Measurements from ENCODE around the gene HTR7. TPM values are rescaled to one million over a fixed set of nuclear protein-coding genes. Genes with fewer than 3 reads are reported as not detected.

HTR7 gene
- total and polyA plus RNA-seq, 4 donors: 1.3 to 3.1 (median 2.3) TPM

GRCh38 chr10:90785782-90786181, 72.1 kb downstream of the HTR7 start:
- ATAC-seq (ENCODE audit: low FRiP score) (no peak), DNase-seq (no peak)
- Histone ChIP-seq H3K27me3 (ENCODE audit: control insufficient read depth in 1 of 2, insufficient read depth in 2 of 2, low read length in 1 of 2) (no peaks in the 10 kb centered on the region), H3K36me3 (ENCODE audit: control insufficient read depth in 1 of 2, insufficient read depth in 2 of 2, low read length in 1 of 2) (no peaks in the 10 kb centered on the region), H3K4me3 (ENCODE audit: low read length in 2 of 2) (no peak overlapping the region), H3K9me3 (ENCODE audit: control insufficient read depth, low read length) (no peaks in the 10 kb centered on the region), H3K4me1 (ENCODE audit: control insufficient read depth in 1 of 2, insufficient read depth in 2 of 2, low read length in 2 of 2) (no peaks in the 10 kb centered on the region), H3K27ac (ENCODE audit: low read depth in 1 of 2, low read length in 2 of 2) (no peak overlapping the region)
- 84 to 86% methylated on average over 4 of the region's 4 CpGs for WGBS, 2 donors
- intact Hi-C loops (cut with DNase I): loop anchor here (5.0 to 10.0 kb wide), 2 partner anchors 501 to 993 kb away; no protein-coding TSS in a partner anchor

- Histone ChIP-seq H3K4me1 (ENCODE audit: control insufficient read depth in 1 of 2, insufficient read depth in 2 of 2, low read length in 2 of 2) (no peaks in the 10 kb centered on the region), H3K36me3 (ENCODE audit: control insufficient read depth in 1 of 2, insufficient read depth in 2 of 2, low read length in 1 of 2) (no peaks in the 10 kb centered on the region), H3K27me3 (ENCODE audit: control insufficient read depth in 1 of 2, insufficient read depth in 2 of 2, low read length in 1 of 2) (no peaks in the 10 kb centered on the region), H3K9me3 (ENCODE audit: control insufficient read depth, low read length) (no peaks in the 10 kb centered on the region), H3K4me3 (ENCODE audit: low read length in 2 of 2) (no peak overlapping the region), H3K27ac (ENCODE audit: low read depth in 1 of 2, low read length in 2 of 2) (no peak overlapping the region)
- 83 to 87% methylated on average over 4 of the region's 4 CpGs for WGBS, 2 donors
- ATAC-seq (ENCODE audit: low FRiP score): no peak
- no peak for DNase-seq
- intact Hi-C loops (cut with DNase I): loop anchor here (5.0 to 10.0 kb wide), 2 partner anchors 500 to 992 kb away; no protein-coding TSS in a partner anchor
These were observed 73.1 kb downstream of the HTR7 start for GRCh38 chr10:90784771-90785170.

GRCh38 chr10:90780488-90780887, 77.4 kb downstream of the HTR7 start:
- peaks cover 1% of the 10 kb centered on the region for H3K9me3 ChIP-seq (ENCODE audit: control insufficient read depth, low read length)
- H3K4me3 ChIP-seq (ENCODE audit: low read length in 2 of 2): no peak overlapping the region
- H3K27ac ChIP-seq (ENCODE audit: low read depth in 1 of 2, low read length in 2 of 2): no peak overlapping the region
- no peak for ATAC-seq (ENCODE audit: low FRiP score)
- WGBS, 2 donors: 83 to 87% methylated on average over 4 of the region's 4 CpGs
- no peak for DNase-seq
- no peaks in the 10 kb centered on the region for H3K4me1 ChIP-seq (ENCODE audit: control insufficient read depth in 1 of 2, insufficient read depth in 2 of 2, low read length in 2 of 2)
- H3K27me3 ChIP-seq (ENCODE audit: control insufficient read depth in 1 of 2, insufficient read depth in 2 of 2, low read length in 1 of 2): no peaks in the 10 kb centered on the region
- intact Hi-C loops (cut with DNase I): loop anchor here in 1 of 2 donors (10.0 kb wide), 1 partner anchor 496 kb away; no protein-coding TSS in a partner anchor
- H3K36me3 ChIP-seq (ENCODE audit: control insufficient read depth in 1 of 2, insufficient read depth in 2 of 2, low read length in 1 of 2): no peaks in the 10 kb centered on the region

GRCh38 chr10:90779548-90779947, 78.3 kb downstream of the HTR7 start:
- no peaks in the 10 kb centered on the region for H3K36me3 ChIP-seq (ENCODE audit: control insufficient read depth in 1 of 2, insufficient read depth in 2 of 2, low read length in 1 of 2)
- intact Hi-C loops (cut with DNase I): no loop called here
- ATAC-seq (ENCODE audit: low FRiP score): no peak
- no peak overlapping the region for H3K4me3 ChIP-seq (ENCODE audit: low read length in 2 of 2)
- H3K9me3 ChIP-seq (ENCODE audit: control insufficient read depth, low read length): peaks cover 1% of the 10 kb centered on the region
- WGBS, 2 donors: 82 to 86% methylated on average over 3 of the region's 3 CpGs
- no peak overlapping the region for H3K27ac ChIP-seq (ENCODE audit: low read depth in 1 of 2, low read length in 2 of 2)
- H3K27me3 ChIP-seq (ENCODE audit: control insufficient read depth in 1 of 2, insufficient read depth in 2 of 2, low read length in 1 of 2): no peaks in the 10 kb centered on the region
- DNase-seq: no peak
- H3K4me1 ChIP-seq (ENCODE audit: control insufficient read depth in 1 of 2, insufficient read depth in 2 of 2, low read length in 2 of 2): no peaks in the 10 kb centered on the region

- WGBS, 2 donors: 91 to 100% methylated on average over 1 of the region's 1 CpG
- no peak overlapping the region for H3K27ac ChIP-seq (ENCODE audit: low read depth in 1 of 2, low read length in 2 of 2)
- H3K4me1 ChIP-seq (ENCODE audit: control insufficient read depth in 1 of 2, insufficient read depth in 2 of 2, low read length in 2 of 2): no peaks in the 10 kb centered on the region
- DNase-seq: no peak
- H3K36me3 ChIP-seq (ENCODE audit: control insufficient read depth in 1 of 2, insufficient read depth in 2 of 2, low read length in 1 of 2): no peaks in the 10 kb centered on the region
- ATAC-seq (ENCODE audit: low FRiP score): no peak
- peaks cover 1% of the 10 kb centered on the region for H3K9me3 ChIP-seq (ENCODE audit: control insufficient read depth, low read length)
- intact Hi-C loops (cut with DNase I): no loop called here
- no peak overlapping the region for H3K4me3 ChIP-seq (ENCODE audit: low read length in 2 of 2)
- no peaks in the 10 kb centered on the region for H3K27me3 ChIP-seq (ENCODE audit: control insufficient read depth in 1 of 2, insufficient read depth in 2 of 2, low read length in 1 of 2)
These were observed 80.2 kb downstream of the HTR7 start for GRCh38 chr10:90777621-90778020.

GRCh38 chr10:90775351-90776028, 82.3 kb downstream of the HTR7 start:
- peak in 1 of 2 donors; percentile 65 for DNase-seq

GRCh38 chr10:90769946-90770841, 87.6 kb downstream of the HTR7 start:
- intact Hi-C loops (cut with DNase I): no loop called here
- no peak for DNase-seq

More at GRCh38 chr10:90775351-90776028, 82.3 kb downstream of the HTR7 start:
- 47 to 49% methylated on average over 2 of the region's 2 CpGs for WGBS, 2 donors
- Histone ChIP-seq H3K27ac (ENCODE audit: low read depth in 1 of 2, low read length in 2 of 2) (no peak overlapping the region), H3K36me3 (ENCODE audit: control insufficient read depth in 1 of 2, insufficient read depth in 2 of 2, low read length in 1 of 2) (no peaks in the 10 kb centered on the region), H3K27me3 (ENCODE audit: control insufficient read depth in 1 of 2, insufficient read depth in 2 of 2, low read length in 1 of 2) (no peaks in the 10 kb centered on the region), H3K4me3 (ENCODE audit: low read length in 2 of 2) (no peak overlapping the region), H3K9me3 (ENCODE audit: control insufficient read depth, low read length) (peaks cover 1% of the 10 kb centered on the region), H3K4me1 (ENCODE audit: control insufficient read depth in 1 of 2, insufficient read depth in 2 of 2, low read length in 2 of 2) (no peaks in the 10 kb centered on the region)
- intact Hi-C loops (cut with DNase I): no loop called here
- ATAC-seq (ENCODE audit: low FRiP score): peak; percentile 19

GRCh38 chr10:90751107-90751997, 106.5 kb downstream of the HTR7 start:
- H3K27me3 ChIP-seq (ENCODE audit: control insufficient read depth in 1 of 2, insufficient read depth in 2 of 2, low read length in 1 of 2): no peaks in the 10 kb centered on the region
- no peaks in the 10 kb centered on the region for H3K4me1 ChIP-seq (ENCODE audit: control insufficient read depth in 1 of 2, insufficient read depth in 2 of 2, low read length in 2 of 2)
- H3K4me3 ChIP-seq (ENCODE audit: low read length in 2 of 2): no peak overlapping the region
- DNase-seq (no peak), ATAC-seq (ENCODE audit: low FRiP score) (no peak)
- H3K36me3 ChIP-seq (ENCODE audit: control insufficient read depth in 1 of 2, insufficient read depth in 2 of 2, low read length in 1 of 2): no peaks in the 10 kb centered on the region
- WGBS, 2 donors: 58 to 60% methylated on average over 4 of the region's 4 CpGs
- no peak overlapping the region for H3K27ac ChIP-seq (ENCODE audit: low read depth in 1 of 2, low read length in 2 of 2)
- no peaks in the 10 kb centered on the region for H3K9me3 ChIP-seq (ENCODE audit: control insufficient read depth, low read length)
- intact Hi-C loops (cut with DNase I): loop anchor here (2.0 to 5.0 kb wide), 2 partner anchors 111 kb away; no protein-coding TSS in a partner anchor

More at GRCh38 chr10:90769946-90770841, 87.6 kb downstream of the HTR7 start:
- H3K27me3 ChIP-seq (ENCODE audit: control insufficient read depth in 1 of 2, insufficient read depth in 2 of 2, low read length in 1 of 2): no peaks in the 10 kb centered on the region
- no peaks in the 10 kb centered on the region for H3K9me3 ChIP-seq (ENCODE audit: control insufficient read depth, low read length)
- H3K4me3 ChIP-seq (ENCODE audit: low read length in 2 of 2): no peak overlapping the region
- no peak overlapping the region for H3K27ac ChIP-seq (ENCODE audit: low read depth in 1 of 2, low read length in 2 of 2)
- H3K4me1 ChIP-seq (ENCODE audit: control insufficient read depth in 1 of 2, insufficient read depth in 2 of 2, low read length in 2 of 2): no peaks in the 10 kb centered on the region
- peak; percentile 38 for ATAC-seq (ENCODE audit: low FRiP score)
- no peaks in the 10 kb centered on the region for H3K36me3 ChIP-seq (ENCODE audit: control insufficient read depth in 1 of 2, insufficient read depth in 2 of 2, low read length in 1 of 2)
- 94 to 96% methylated on average over 16 to 20 of the region's 20 CpGs for WGBS, 2 donors

Measured in aorta (tissue), 5 donors.